ENCODE data around the gene PLA2G6. TPM values are rescaled to one million over a fixed set of nuclear protein-coding genes. Genes with fewer than 3 reads are reported as not detected.

PLA2G6 gene
- total RNA-seq, 2 experiments from 2014 or later = 41.1 to 71.4 TPM

DNA sequence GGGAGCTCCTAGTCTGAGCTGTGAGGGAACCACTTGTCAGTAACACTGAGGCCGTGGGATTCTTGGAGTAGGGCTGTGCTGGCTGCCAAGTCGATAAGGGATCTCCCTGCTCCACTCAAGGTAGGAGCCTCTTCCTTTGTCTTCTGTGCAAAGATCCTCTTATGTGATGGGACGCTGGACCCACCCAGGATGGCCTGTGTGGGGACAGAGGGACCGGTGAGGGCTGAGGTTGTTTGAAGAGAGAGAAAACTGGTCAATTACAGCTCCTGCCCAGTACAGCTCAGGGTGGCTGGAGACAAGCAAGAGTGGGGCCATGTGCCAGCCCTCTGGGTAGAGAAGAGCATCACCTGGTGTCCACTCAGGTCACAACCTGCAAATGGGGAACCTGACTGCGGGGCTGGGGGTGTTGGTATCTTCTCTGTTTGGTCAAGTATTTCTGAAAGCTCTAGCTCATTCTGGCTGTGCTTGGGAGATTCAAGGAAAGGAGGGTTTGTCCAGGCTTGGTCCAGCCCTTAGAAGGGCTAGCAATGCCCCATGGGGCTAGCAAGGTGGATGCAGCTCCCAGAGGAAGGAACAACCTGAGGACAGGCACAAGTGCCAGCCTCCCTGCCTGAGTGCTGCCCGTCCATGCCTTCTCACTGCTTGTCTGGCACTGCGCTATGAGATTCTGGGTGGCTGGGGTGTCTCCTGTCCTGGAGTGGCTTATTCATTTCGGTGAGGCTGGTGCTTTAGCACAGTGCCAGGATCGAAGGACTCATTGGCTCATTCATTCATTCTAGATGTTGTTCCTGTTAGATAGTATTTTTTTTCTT lies 43.5 kb downstream of the PLA2G6 start:
- no peak for DNase-seq
- peaks cover 4% of the 10 kb centered on the region for H3K36me3 Mint-ChIP-seq
- no peaks in the 10 kb centered on the region for H3K9me3 Mint-ChIP-seq (ENCODE audit: low read depth)
- H3K4me3 Mint-ChIP-seq = no peak overlapping the region
- H3K4me1 Mint-ChIP-seq = peaks cover 8% of the 10 kb centered on the region
- H3K27ac Mint-ChIP-seq = no peak overlapping the region
- CTCF ChIA-PET = interaction anchor here (1.9 kb wide), 2 partner anchors 24 to 86 kb away, joined by 4 to 6 read pairs; no protein-coding TSS in a partner anchor
- no peaks in the 10 kb centered on the region for H3K27me3 Mint-ChIP-seq
- no peak for ATAC-seq

DNA sequence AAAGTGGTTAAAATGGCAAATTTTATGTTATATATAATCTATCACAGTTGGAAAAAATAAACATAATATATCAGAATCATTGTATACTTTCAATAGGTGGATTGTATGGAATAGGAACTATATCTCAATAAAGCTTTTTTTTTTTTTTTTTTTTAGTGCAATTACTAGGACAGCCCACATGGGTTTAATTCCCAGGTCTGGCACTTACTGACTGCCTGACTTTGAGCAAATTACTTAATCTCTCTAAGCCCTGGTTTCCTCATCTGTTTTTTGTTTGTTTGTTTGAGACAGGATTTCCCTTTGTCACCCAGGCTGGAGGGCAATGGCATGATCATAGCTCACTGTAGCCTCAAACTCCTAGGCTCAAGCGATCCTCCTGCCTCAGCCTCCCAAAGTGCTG lies 45.0 kb downstream of the PLA2G6 start:
- Mint-ChIP-seq H3K36me3 (peaks cover 4% of the 10 kb centered on the region), H3K4me3 (no peak overlapping the region), H3K27ac (no peak overlapping the region), H3K4me1 (peaks cover 5% of the 10 kb centered on the region), H3K9me3 (ENCODE audit: low read depth) (no peaks in the 10 kb centered on the region), H3K27me3 (no peaks in the 10 kb centered on the region)
- ATAC-seq (no peak), DNase-seq (no peak)
- CTCF ChIA-PET = interaction anchor here (0.8 to 1.9 kb wide), 2 partner anchors 28 to 84 kb away, joined by 3 to 4 read pairs; no protein-coding TSS in a partner anchor

DNA sequence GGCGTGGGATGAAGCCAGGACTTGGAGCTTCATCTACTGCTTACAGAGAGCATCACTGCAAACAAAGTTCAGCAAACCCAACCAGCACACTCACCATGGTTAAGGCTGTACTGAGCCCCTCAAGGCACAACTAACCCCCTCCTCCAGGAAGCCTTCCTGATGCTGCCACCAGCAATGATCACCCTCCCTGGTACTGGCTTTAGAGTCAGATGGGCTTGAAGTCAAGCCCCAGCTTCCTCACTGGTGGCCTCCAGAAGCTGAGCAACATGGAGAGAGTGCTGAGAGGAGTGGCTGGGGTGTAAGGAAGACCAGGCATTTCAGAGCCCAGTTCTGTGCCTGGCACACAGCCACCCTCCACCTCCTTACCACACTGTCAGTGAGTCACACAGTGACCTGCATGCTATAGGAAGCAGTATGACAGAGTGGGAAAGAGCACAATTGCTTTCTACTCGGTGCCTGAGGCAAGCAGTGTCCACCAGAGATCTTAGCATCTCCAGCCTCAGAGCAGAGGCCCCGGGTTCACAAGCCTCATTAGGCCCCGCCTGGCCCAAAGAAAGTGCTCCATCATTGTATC lies 46.4 kb downstream of the PLA2G6 start:
- Mint-ChIP-seq H3K27ac (no peak overlapping the region), H3K4me3 (no peak overlapping the region), H3K27me3 (no peaks in the 10 kb centered on the region), H3K4me1 (peaks cover 5% of the 10 kb centered on the region), H3K36me3 (peaks cover 4% of the 10 kb centered on the region), H3K9me3 (ENCODE audit: low read depth) (no peaks in the 10 kb centered on the region)
- CTCF ChIA-PET = no interaction called here
- ATAC-seq (peak; percentile 45), DNase-seq (no peak)

DNA sequence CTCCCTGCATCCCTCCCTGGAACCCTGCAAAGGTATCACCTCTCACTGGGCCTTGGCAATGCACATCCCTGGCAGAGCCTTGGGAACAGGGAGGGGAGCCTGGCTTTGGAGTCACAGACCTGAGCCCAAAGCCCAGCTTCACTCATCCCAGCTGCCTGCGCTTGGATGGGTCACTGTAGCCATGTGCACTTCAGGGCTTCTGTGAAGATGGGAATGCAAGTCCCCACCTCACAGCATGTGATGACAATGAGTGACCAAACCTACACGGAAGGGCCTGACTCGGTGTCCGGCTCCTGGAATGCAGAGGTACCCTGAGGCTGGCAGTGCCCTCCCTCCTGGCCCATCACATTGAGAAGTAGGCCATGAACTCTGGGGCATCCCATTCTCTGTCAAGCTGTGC lies 48.3 kb downstream of the PLA2G6 start:
- H3K27ac Mint-ChIP-seq = no peak overlapping the region
- peaks cover 5% of the 10 kb centered on the region for H3K4me1 Mint-ChIP-seq
- H3K36me3 Mint-ChIP-seq = peaks cover 2% of the 10 kb centered on the region
- no peak overlapping the region for H3K4me3 Mint-ChIP-seq
- DNase-seq = no peak
- H3K9me3 Mint-ChIP-seq (ENCODE audit: low read depth) = no peaks in the 10 kb centered on the region
- CTCF ChIA-PET = no interaction called here
- H3K27me3 Mint-ChIP-seq = no peaks in the 10 kb centered on the region
- no peak for ATAC-seq

DNA sequence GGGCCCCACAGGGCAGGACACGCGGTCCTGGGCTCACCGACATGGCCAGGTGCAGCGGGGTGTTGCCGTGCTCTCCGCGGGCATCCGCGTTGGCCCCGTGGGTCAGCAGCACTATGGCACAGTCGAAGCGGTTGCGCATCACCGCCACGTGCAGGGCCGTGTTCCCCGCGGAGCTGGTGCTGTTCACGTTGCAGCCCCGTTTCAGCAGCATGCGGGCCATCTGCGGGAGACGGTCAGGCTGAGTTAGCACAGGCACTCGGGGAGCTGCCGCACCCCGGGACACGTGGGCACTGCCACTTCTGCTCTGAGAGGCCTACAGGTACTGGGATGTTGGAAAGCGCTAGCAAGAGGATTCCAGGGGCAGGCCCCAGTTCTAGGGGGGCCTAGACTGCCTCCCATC lies 48.8 kb downstream of the PLA2G6 start:
- peaks cover 2% of the 10 kb centered on the region for H3K36me3 Mint-ChIP-seq
- no peak for DNase-seq
- CTCF ChIA-PET = no interaction called here
- H3K27ac Mint-ChIP-seq = no peak overlapping the region
- ATAC-seq = no peak
- peaks cover 5% of the 10 kb centered on the region for H3K4me1 Mint-ChIP-seq
- H3K27me3 Mint-ChIP-seq = no peaks in the 10 kb centered on the region
- H3K4me3 Mint-ChIP-seq = no peak overlapping the region
- H3K9me3 Mint-ChIP-seq (ENCODE audit: low read depth) = no peaks in the 10 kb centered on the region

DNA sequence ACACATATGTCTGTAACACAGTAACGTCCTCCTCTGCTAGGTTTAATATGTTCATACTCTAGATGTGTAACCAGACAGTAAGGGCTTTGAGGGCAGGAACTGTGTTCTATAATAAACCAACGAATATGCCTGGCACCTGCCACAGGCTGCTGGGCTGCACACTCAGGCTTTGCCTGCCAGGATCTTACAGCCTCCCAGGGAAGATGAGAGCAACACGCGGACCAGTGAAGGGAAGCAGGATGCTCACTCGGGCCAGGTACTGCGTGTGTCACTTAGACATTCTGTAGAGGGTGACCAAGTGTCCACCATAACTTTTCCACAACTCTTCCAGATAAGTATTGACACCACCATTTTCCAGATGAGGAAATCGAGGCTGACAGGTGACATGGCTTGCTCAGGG lies 49.5 kb downstream of the PLA2G6 start:
- CTCF ChIA-PET = no interaction called here
- Mint-ChIP-seq H3K36me3 (peaks cover 2% of the 10 kb centered on the region), H3K27me3 (no peaks in the 10 kb centered on the region), H3K4me3 (no peak overlapping the region), H3K27ac (no peak overlapping the region), H3K4me1 (peaks cover 5% of the 10 kb centered on the region), H3K9me3 (ENCODE audit: low read depth) (no peaks in the 10 kb centered on the region)
- DNase-seq (no peak), ATAC-seq (no peak)

DNA sequence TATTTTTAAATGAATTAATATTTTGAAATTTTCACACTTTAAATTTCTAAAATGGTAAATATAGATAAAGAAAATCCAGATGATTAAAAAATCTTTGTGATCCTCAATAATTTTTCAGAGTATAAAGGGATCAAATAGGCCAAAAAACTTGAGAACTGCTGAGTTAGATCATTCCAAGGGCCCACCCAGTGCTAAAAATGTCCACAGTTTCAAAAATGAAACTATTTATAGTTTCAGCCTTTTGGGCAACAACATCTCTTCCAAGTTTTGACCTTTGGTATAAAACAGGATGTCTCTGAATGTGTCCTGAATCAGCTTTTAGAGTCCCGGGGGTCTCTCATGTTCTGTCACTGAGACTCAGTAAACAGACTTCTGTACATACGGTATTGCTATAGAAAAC lies 50.2 kb downstream of the PLA2G6 start:
- H3K9me3 Mint-ChIP-seq (ENCODE audit: low read depth) = no peaks in the 10 kb centered on the region
- H3K27ac Mint-ChIP-seq = no peak overlapping the region
- H3K4me3 Mint-ChIP-seq = no peak overlapping the region
- H3K27me3 Mint-ChIP-seq = no peaks in the 10 kb centered on the region
- ATAC-seq (no peak), DNase-seq (no peak)
- H3K4me1 Mint-ChIP-seq = peaks cover 5% of the 10 kb centered on the region
- CTCF ChIA-PET = interaction anchor here (0.9 kb wide), 1 partner anchor 17 kb away, joined by 3 read pairs; no protein-coding TSS in a partner anchor
- H3K36me3 Mint-ChIP-seq = peaks cover 2% of the 10 kb centered on the region

DNA sequence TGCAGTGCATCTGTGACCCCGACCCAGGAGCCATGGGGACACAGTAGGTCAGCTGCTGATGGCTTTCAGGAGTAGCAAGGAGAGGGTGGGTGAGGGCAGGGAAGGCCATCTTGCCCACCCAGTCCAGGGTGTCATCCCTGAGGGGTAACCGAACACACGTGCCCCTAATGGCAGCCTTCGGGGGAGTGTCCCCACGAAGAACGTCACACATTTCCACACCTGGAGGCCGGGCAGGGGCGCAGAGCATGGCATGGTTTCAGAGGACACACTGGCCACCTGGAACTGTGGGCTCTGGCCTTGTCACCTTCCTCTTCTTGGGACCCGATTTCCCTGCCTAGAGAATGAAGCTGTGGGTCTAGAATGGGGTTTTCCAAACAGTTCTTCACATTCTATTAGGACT lies 51.8 kb downstream of the PLA2G6 start:
- CTCF ChIA-PET = interaction anchor here (0.9 kb wide), 1 partner anchor 78 kb away, joined by 3 read pairs; no protein-coding TSS in a partner anchor
- no peak overlapping the region for H3K4me3 Mint-ChIP-seq
- no peak overlapping the region for H3K27ac Mint-ChIP-seq
- H3K27me3 Mint-ChIP-seq = no peaks in the 10 kb centered on the region
- no peaks in the 10 kb centered on the region for H3K9me3 Mint-ChIP-seq (ENCODE audit: low read depth)
- DNase-seq (no peak), ATAC-seq (no peak)
- H3K4me1 Mint-ChIP-seq = no peaks in the 10 kb centered on the region
- H3K36me3 Mint-ChIP-seq = peaks cover 2% of the 10 kb centered on the region

DNA sequence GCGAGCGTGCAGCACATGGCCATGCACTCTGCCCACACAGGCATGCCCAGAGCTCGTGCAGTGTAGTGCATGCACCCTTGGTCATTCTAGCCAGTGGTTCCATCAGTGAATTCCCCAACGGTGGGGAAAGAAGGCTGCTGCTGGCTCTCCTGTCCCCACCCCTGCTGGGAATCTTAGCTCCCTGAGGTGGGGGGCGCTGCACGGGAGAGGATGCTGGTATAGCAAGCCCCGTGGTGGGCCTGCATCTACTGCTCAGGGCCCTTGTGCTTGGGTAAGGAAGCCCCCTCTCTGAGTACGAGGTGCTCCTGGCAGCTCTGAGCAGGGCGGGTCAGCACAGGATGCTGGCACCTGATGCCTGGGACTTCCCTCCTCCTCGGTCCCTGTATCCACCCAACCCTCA lies 52.6 kb downstream of the PLA2G6 start:
- H3K27ac Mint-ChIP-seq = no peak overlapping the region
- CTCF ChIA-PET = no interaction called here
- no peak overlapping the region for H3K4me3 Mint-ChIP-seq
- ATAC-seq = no peak
- H3K36me3 Mint-ChIP-seq = no peaks in the 10 kb centered on the region
- H3K27me3 Mint-ChIP-seq = no peaks in the 10 kb centered on the region
- peaks cover 5% of the 10 kb centered on the region for H3K4me1 Mint-ChIP-seq
- no peak for DNase-seq
- no peaks in the 10 kb centered on the region for H3K9me3 Mint-ChIP-seq (ENCODE audit: low read depth)

DNA sequence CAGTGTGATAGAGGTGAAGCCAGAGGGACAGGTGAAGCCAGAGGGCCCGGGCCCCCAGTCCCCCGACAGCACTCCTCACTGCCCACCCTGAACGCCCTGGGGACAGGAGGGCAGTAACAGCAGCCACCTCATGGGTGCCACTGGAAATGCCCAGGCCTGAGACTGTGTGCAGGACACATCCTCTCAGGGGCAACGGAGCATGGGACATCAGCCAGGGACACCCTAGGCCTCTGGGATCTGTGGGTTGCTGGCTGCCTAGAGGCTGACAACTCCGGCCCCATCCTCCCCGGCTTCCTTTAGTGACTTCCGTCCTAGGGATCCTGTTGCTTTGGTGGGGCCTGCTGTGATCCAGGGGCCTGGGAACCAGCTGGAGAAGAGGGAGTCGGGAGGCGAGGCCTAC lies 53.8 kb downstream of the PLA2G6 start:
- Mint-ChIP-seq H3K27me3 (no peaks in the 10 kb centered on the region), H3K4me3 (no peak overlapping the region), H3K9me3 (ENCODE audit: low read depth) (no peaks in the 10 kb centered on the region), H3K4me1 (peaks cover 5% of the 10 kb centered on the region), H3K27ac (no peak overlapping the region), H3K36me3 (no peaks in the 10 kb centered on the region)
- CTCF ChIA-PET = no interaction called here
- no peak for DNase-seq
- ATAC-seq = no peak

DNA sequence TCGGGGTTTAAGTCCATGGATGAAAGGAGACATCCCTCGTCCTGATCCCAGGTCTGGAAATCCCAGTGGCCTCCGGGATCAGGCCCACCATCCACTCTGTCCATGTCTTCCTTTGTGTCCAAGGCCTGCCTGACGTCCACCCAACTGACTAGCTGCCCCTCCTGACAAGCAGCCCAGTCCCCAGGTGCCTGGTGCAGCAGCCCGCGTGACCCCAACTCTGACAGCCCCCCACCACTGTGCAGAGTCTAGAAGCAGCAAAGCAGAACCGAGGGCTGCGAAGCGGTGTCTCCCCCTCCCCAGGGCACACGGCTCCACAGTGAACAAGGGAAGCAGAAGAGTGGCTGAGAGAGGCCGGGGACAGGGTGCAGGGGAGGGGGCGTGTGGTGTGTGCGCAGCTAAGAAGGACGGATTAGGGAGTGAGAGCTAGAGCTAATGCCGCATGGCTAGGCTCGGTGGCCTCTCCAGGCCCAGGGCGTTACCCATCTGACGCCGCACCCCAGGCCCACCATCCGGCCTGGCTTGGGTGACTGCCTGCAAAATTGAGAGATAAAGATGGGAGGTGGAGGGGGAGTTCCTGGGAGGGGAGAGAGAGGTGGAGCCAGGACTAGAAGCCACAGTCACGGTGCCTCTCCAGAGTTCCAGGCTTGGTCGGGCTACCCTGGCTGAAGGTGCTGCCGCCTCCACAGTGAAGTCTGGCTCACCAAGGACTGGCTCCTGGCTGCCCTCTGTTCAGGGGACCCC lies 54.5 kb downstream of the PLA2G6 start:
- Mint-ChIP-seq H3K4me3 (no peak overlapping the region), H3K27ac (no peak overlapping the region), H3K4me1 (peaks cover 5% of the 10 kb centered on the region), H3K36me3 (no peaks in the 10 kb centered on the region), H3K9me3 (ENCODE audit: low read depth) (no peaks in the 10 kb centered on the region), H3K27me3 (no peaks in the 10 kb centered on the region)
- CTCF ChIA-PET = interaction anchor here (1.5 kb wide), 1 partner anchor 13 kb away, joined by 3 read pairs; no protein-coding TSS in a partner anchor
- no peak for DNase-seq
- no peak for ATAC-seq

DNA sequence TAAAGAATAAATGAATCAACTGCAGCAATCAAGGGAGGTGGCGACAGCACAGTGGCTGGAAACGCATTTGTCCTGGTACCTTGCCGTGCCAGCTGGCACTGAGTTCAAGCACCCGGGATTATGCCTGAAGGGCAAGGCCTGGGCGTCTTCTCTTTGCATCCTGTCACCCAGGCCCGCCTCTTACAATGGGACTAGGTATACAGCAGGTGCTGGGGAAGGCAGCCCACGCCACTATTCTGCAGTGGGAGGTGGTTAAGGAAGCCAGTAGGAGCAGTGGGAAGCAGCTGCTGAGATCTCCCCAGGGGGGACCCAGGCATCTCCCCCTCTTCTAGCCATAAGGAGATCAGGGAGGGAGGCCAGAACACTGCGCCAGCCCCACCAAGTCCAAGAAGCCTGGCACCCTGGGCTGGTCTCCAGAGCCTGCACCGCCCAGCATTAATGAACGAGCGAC lies 55.9 kb downstream of the PLA2G6 start:
- DNase-seq = no peak
- Mint-ChIP-seq H3K4me1 (peaks cover 5% of the 10 kb centered on the region), H3K9me3 (ENCODE audit: low read depth) (no peaks in the 10 kb centered on the region), H3K4me3 (no peak overlapping the region), H3K36me3 (no peaks in the 10 kb centered on the region), H3K27ac (no peak overlapping the region), H3K27me3 (no peaks in the 10 kb centered on the region)
- CTCF ChIA-PET = interaction anchor here (1.5 kb wide), 1 partner anchor 11 kb away, joined by 3 read pairs; no protein-coding TSS in a partner anchor
- ATAC-seq = no peak

DNA sequence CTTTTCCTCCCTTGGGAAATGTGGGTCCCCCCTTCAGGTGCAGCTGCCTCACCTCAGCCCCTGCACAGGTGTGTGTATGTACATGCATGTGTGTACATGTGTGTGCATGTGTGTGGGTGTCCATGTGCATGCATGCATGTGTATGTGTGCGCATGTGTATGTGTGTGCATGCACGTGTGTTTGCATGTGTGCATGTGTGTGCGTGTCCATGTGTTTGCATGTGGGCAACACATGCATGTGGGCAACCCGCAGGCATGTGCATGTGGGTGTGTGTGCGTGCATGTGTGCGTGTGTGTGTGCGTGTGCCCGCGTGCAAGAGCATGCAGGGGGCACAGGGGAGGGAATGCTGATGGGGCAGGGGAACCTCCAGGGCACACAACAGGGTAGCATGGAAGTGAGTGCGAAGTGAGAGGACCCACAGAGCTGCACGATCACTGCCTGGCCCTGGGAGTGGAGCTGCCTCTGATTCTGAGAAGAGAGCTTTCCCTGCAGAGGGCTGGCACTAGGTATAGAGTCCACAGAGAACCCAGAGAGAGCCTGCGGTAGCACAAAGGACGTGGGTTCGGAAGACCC lies 56.5 kb downstream of the PLA2G6 start:
- Mint-ChIP-seq H3K9me3 (ENCODE audit: low read depth) (no peaks in the 10 kb centered on the region), H3K27ac (no peak overlapping the region), H3K36me3 (no peaks in the 10 kb centered on the region), H3K4me3 (no peak overlapping the region), H3K27me3 (no peaks in the 10 kb centered on the region), H3K4me1 (peaks cover 5% of the 10 kb centered on the region)
- ATAC-seq (no peak), DNase-seq (no peak)
- CTCF ChIA-PET = interaction anchor here (0.6 to 3.1 kb wide), 2 partner anchors 11 to 25 kb away, joined by 3 to 10 read pairs; no protein-coding TSS in a partner anchor

Data from activated CD8-positive, alpha-beta memory T cell treated with anti-CD3 and anti-CD28 coated beads, Interleukin-2, amount 10 ng/mL, durations not matched to agents 7 days and 5 days (primary cell).